A673 (cell line): ENCODE measurements around the gene SIMC1. TPM values are rescaled to one million over a fixed set of nuclear protein-coding genes. Genes with fewer than 3 reads are reported as not detected.
"Not testable (repeated sequence)": the region's sequence is repeated elsewhere in the genome, so short reads cannot be mapped to it uniquely, and the experiment has no call there.

Experiments used
- BruUV-seq: library from RNA; stranded (reverse); fragments of 400-500 nt; replicated peaks from 2 replicates; lab custom pipeline; 2021; lab: Mats Ljungman, UMichigan
- CTCF ChIA-PET: fragments of 300-600 bp; sonication (Branson Sonifier 250); formaldehyde crosslinking; loops from one replicate; lab custom pipeline; 2022; ENCODE audit warnings: antibody characterized with exemption; lab: Charles Lee
- POLR2A ChIA-PET: fragments of 300-600 bp; sonication (Branson Sonifier 250); formaldehyde crosslinking; loops from one replicate; lab custom pipeline; 2022; ENCODE audit warnings: antibody characterized with exemption; ENCODE audit not compliant: low non-redundant PET; lab: Charles Lee
- DNase-seq: peaks from one replicate; pipeline ENCODE4 v3.0.0-alpha.2; 2015; ENCODE audit warnings: low spot score
- H3K27ac ChIP-seq: fragments of 200-600 bp; sonication (generic); 2 replicates; pipeline ENCODE4 v1.5.1; 2016; ENCODE audit warnings: mixed run types, low read depth, mild to moderate bottlenecking, mixed read lengths, antibody characterized with exemption, low read length; ENCODE audit not compliant: poor library complexity, severe bottlenecking
- H3K27me3 ChIP-seq: fragments of 200-600 bp; sonication (generic); replicated peaks from 2 replicates; pipeline ENCODE4 v1.6.1; 2017; ENCODE audit warnings: mixed run types, low read depth, mild to moderate bottlenecking, mixed read lengths, antibody characterized with exemption, low read length; ENCODE audit not compliant: insufficient read depth, poor library complexity
- H3K36me3 ChIP-seq: fragments of 200-600 bp; sonication (generic); 2 replicates; pipeline ENCODE4 v1.6.1; 2016; ENCODE audit warnings: mixed run types, mild to moderate bottlenecking, mixed read lengths, antibody characterized with exemption, low read length; ENCODE audit not compliant: insufficient read depth, poor library complexity, severe bottlenecking
- H3K4me1 ChIP-seq: fragments of 200-600 bp; sonication (generic); 2 replicates; pipeline ENCODE4 v1.6.1; 2017; ENCODE audit warnings: mixed run types, mild to moderate bottlenecking, mixed read lengths, antibody characterized with exemption, low read length; ENCODE audit not compliant: insufficient read depth, poor library complexity, severe bottlenecking
- H3K4me3 ChIP-seq: fragments of 200-600 bp; sonication (generic); 2 replicates; pipeline ENCODE4 v1.5.1; 2016; ENCODE audit warnings: low read depth, mixed run types, mild to moderate bottlenecking, mixed read lengths, low read length; ENCODE audit not compliant: poor library complexity, severe bottlenecking
- H3K9me3 ChIP-seq: fragments of 200-600 bp; sonication (generic); 2 replicates; pipeline ENCODE4 v1.6.1; 2016; ENCODE audit warnings: mixed run types, low read depth, mild to moderate bottlenecking, mixed read lengths, antibody characterized with exemption, low read length; ENCODE audit not compliant: poor library complexity, severe bottlenecking
- CTCF ChIP-seq: fragments of 300-800, 200-600 bp; sonication (generic); conservative IDR thresholded peaks from 2 replicates; pipeline ENCODE4 v1.5.1; 2017; ENCODE audit warnings: low read depth, mild to moderate bottlenecking, antibody characterized with exemption, low read length, moderate library complexity, mixed read lengths
- intact Hi-C: fragments of 100-400 bp; cut with micrococcal nuclease; formaldehyde crosslinking; loops from one replicate; pipeline ENCODE4 v1.10.0; 2022; ENCODE audit not compliant: unreplicated experiment
- total RNA-seq: library from RNA; stranded (reverse); gene quantifications from 2 replicates; pipeline ENCODE4 v1.2.3, GENCODE V29; 2021

The SIMC1 gene
- total RNA-seq, 1 experiment from 2014 or later, result 26.6 TPM

GRCh38 chr5:176217764-176218163 is 20.5 kb upstream of the SIMC1 start:
- BruUV-seq, CTCF ChIA-PET, POLR2A ChIA-PET, H3K36me3 ChIP-seq, DNase-seq, H3K4me3 ChIP-seq, H3K4me1 ChIP-seq, H3K27me3 ChIP-seq, H3K27ac ChIP-seq, intact Hi-C loops, H3K9me3 ChIP-seq: not testable (repeated sequence)

- H3K27me3 ChIP-seq, intact Hi-C loops, CTCF ChIA-PET, H3K4me1 ChIP-seq, DNase-seq, BruUV-seq, H3K36me3 ChIP-seq, H3K4me3 ChIP-seq, H3K9me3 ChIP-seq, H3K27ac ChIP-seq, POLR2A ChIA-PET: not testable (repeated sequence)
Measured at GRCh38 chr5:176222006-176222405, 16.2 kb upstream of the SIMC1 start.

- intact Hi-C loops, H3K27ac ChIP-seq, H3K36me3 ChIP-seq, CTCF ChIA-PET, BruUV-seq, H3K9me3 ChIP-seq, DNase-seq, H3K4me3 ChIP-seq, H3K27me3 ChIP-seq, H3K4me1 ChIP-seq, POLR2A ChIA-PET: not testable (repeated sequence)
Measured at GRCh38 chr5:176228358-176228757, 9.9 kb upstream of the SIMC1 start.

- POLR2A ChIA-PET, CTCF ChIA-PET, BruUV-seq: not testable (repeated sequence)
Measured at GRCh38 chr5:176233253-176233652, 5.0 kb upstream of the SIMC1 start.

GRCh38 chr5:176235155-176235554 is 3.1 kb upstream of the SIMC1 start:
- BruUV-seq, CTCF ChIA-PET, H3K9me3 ChIP-seq: not testable (repeated sequence)

More at GRCh38 chr5:176233253-176233652, 5.0 kb upstream of the SIMC1 start:
- intact Hi-C loops, H3K27me3 ChIP-seq, H3K4me1 ChIP-seq, H3K27ac ChIP-seq, H3K36me3 ChIP-seq, DNase-seq, H3K9me3 ChIP-seq, H3K4me3 ChIP-seq: not testable (repeated sequence)

GRCh38 chr5:176238645-176239283 is 540 bp downstream of the SIMC1 start:
- H3K9me3 ChIP-seq, intact Hi-C loops, POLR2A ChIA-PET, H3K27ac ChIP-seq, H3K27me3 ChIP-seq, H3K4me1 ChIP-seq, CTCF ChIA-PET, DNase-seq, BruUV-seq, H3K36me3 ChIP-seq: not testable (repeated sequence)
- H3K4me3 ChIP-seq, result peak overlapping the region; percentile 35

More at GRCh38 chr5:176235155-176235554, 3.1 kb upstream of the SIMC1 start:
- intact Hi-C loops, H3K27me3 ChIP-seq, H3K4me1 ChIP-seq, POLR2A ChIA-PET, H3K36me3 ChIP-seq, H3K4me3 ChIP-seq, H3K27ac ChIP-seq: not testable (repeated sequence)
- TF ChIP-seq CTCF, result peak; percentile 38
- DNase-seq, result peak; percentile 55

GRCh38 chr5:176239304-176239703 is 1.1 kb downstream of the SIMC1 start:
- intact Hi-C loops, BruUV-seq, H3K27ac ChIP-seq, POLR2A ChIA-PET, DNase-seq, H3K36me3 ChIP-seq, CTCF ChIA-PET, H3K4me1 ChIP-seq, H3K4me3 ChIP-seq, H3K9me3 ChIP-seq, H3K27me3 ChIP-seq: not testable (repeated sequence)
